Fibroblast of mammary gland (primary cell): ENCODE results near the gene ADCYAP1.

Source experiments
- DNase-seq: peaks from one replicate; pipeline ENCODE4 v3.0.0-alpha.2; 2010; ENCODE audit warnings: low read depth
- H3K4me3 ChIP-seq: 2 replicates; pipeline ENCODE4 v1.5.1; 2011; ENCODE audit warnings: low read depth, mild to moderate bottlenecking, low read length, moderate library complexity; ENCODE audit not compliant: control insufficient read depth
- TF ChIP-seq, protein P1 (sequence below): conservative IDR thresholded peaks from 2 replicates; pipeline ENCODE4 v1.5.1; 2011; ENCODE audit warnings: low read depth, low read length, inconsistent platforms; ENCODE audit not compliant: control insufficient read depth, insufficient read depth

Gene ADCYAP1

DNA sequence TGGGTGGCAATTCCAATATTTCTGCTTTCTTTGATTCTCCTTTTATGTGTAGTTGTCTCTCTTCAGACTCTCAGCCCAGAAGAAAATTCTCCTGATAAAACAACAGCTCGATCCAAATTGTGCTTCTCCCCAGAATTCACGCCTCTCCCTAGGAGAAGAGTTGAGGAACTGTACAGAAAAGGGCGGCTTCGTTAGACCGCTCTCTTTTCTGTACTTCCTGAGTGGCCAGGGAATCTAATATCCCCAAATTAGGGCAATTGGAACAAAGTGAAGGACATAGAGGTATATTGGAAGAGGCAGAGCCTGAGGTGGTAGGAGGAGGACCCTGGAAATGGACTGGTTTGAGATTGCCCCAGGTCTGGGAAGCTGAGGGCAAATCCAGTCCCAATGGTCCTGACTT is 5.6 kb downstream of the ADCYAP1 start:
- TF ChIP-seq, protein P1, sequence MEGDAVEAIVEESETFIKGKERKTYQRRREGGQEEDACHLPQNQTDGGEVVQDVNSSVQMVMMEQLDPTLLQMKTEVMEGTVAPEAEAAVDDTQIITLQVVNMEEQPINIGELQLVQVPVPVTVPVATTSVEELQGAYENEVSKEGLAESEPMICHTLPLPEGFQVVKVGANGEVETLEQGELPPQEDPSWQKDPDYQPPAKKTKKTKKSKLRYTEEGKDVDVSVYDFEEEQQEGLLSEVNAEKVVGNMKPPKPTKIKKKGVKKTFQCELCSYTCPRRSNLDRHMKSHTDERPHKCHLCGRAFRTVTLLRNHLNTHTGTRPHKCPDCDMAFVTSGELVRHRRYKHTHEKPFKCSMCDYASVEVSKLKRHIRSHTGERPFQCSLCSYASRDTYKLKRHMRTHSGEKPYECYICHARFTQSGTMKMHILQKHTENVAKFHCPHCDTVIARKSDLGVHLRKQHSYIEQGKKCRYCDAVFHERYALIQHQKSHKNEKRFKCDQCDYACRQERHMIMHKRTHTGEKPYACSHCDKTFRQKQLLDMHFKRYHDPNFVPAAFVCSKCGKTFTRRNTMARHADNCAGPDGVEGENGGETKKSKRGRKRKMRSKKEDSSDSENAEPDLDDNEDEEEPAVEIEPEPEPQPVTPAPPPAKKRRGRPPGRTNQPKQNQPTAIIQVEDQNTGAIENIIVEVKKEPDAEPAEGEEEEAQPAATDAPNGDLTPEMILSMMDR: no peak
- no peak overlapping the region for H3K4me3 ChIP-seq
- no peak for DNase-seq

DNA sequence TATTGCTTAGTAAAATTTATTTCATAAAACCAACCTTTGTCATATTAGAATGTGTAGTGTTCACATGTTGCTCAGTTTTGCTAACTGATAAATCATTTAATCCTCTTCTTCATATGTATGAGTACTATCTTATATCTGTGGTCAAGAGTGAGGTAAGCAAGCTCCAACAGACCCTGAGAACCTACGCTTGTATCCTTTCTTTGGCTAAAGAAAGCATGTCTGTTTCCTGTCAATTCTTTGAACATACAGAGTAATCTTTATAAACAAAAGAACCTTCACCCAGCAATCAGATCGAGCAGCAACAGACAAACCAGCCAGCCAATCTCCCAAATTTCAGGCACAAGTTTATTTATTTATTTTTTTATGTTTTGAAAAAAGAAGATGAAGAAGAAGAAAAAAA is 6.4 kb downstream of the ADCYAP1 start:
- TF ChIP-seq, protein P1: no peak
- no peak overlapping the region for H3K4me3 ChIP-seq
- DNase-seq: no peak

DNA sequence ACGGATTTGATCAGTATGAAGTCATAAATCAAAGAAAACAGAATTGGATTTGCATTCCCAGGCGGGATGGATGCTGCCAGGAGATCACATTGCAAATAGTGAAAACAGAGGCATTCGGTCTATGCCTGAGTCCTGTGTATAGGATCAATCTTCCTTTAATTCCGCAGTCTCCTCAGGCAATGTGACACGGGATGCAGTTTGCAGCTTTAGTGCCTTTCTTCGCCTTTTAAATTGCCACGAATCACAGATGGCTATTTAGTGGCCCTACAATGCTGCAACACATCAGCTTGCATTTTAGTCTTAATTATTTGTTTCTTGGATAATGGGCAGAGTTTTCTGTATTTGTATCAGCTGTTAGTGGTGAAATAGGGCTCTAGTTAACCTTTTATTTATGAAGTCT is 6.8 kb downstream of the ADCYAP1 start:
- no peak overlapping the region for H3K4me3 ChIP-seq
- no peak for DNase-seq
- TF ChIP-seq, protein P1: no peak

DNA sequence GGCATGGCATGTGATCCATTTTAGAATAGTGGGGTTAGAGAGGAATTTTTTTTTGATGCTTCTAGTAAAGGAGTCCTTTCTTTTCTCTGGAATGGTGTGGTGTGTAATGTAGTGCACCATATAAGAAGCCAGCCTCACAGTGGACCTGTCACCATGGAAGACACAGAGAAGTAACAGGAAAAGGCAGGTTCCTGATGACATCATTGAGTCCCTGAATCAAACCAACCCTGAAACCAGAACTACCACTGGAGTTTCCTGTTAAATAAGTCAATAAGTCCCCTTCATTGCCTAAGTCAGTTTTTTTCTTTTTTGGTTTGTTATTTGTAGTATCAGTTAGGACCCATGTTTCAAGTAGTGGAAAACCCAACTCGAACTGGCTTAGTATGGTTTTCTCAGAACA is 11.9 kb downstream of the ADCYAP1 start:
- no peak overlapping the region for H3K4me3 ChIP-seq
- no peak for DNase-seq
- TF ChIP-seq, protein P1: no peak

DNA sequence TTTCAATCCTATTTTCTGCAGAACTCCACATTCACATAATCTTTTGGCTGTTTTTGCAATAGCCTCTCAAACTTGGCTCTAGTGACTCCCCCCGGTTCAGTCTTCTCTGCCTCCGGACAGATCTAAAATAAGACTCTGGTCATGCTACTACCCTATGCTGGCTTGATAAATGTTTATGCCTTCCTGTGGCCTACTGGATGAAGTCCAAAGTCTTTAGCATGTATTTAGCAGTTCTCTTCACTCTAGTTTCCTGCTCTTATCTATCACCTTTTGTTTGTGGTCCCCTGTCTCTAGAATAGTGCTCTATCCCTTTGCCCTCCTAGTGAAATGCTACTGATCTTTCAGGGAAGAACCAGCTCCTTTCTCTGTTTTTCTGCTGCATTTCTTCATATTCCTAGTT is 14.4 kb downstream of the ADCYAP1 start:
- TF ChIP-seq, protein P1: no peak
- H3K4me3 ChIP-seq: no peak overlapping the region
- DNase-seq: no peak

DNA sequence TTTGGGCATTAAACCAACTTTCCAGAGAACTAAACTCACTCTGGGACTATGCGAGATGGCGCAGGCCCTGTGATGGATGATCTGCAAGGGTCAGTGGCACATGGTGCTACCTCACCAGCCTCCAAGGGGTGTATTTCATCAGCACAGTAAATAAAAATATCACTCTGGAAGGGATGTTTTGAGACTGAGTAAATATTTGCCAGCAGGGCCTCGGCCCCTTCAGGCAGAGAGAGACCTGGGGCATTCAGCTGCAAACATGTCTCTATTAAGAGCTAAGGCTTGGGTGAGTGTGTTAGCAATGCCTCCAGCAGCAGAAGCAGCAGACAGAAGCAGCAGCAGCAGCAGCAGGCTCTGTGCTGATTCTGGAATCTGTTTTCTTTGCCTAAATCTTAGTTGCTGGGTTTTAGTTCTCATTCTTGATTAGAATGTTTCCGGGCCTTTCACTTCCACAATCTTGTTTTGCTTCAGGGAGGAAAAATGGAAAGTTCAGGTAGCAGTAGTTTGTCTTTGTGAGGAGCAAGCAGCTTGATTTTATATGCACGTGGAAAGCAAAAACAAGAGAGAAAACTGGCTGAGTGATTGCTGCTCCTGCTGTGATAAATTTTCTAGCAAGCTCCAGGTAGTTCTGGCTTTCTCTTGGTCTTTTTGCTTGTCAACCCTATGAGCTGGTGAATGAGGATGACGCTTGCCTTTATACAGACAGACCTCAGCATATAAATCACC is 18.6 kb downstream of the ADCYAP1 start:
- TF ChIP-seq, protein P1: no peak
- H3K4me3 ChIP-seq: no peak overlapping the region
- DNase-seq: no peak
